GM18498 (cell line): ENCODE data around the gene SELPLG.
"Not testable (repeated sequence)": the region's sequence is repeated elsewhere in the genome, so short reads cannot be mapped to it uniquely, and the experiment has no call there.

ENCODE experiments used
- ATAC-seq: cut with Tn5 transposase; IDR thresholded peaks from one replicate; pipeline ENCODE4 v1.9.1; 2021; ENCODE audit warnings: mild to moderate bottlenecking, moderate library complexity; ENCODE audit not compliant: unreplicated experiment

SELPLG gene

GRCh38 chr12:108633534-108634248, at the start of gene SELPLG:
Gene SELPLG (minus strand): TSS chr12:108633894. CDS start chr12:108624307, 9,587 bp downstream.
- ATAC-seq: peak; percentile 60

DNA sequence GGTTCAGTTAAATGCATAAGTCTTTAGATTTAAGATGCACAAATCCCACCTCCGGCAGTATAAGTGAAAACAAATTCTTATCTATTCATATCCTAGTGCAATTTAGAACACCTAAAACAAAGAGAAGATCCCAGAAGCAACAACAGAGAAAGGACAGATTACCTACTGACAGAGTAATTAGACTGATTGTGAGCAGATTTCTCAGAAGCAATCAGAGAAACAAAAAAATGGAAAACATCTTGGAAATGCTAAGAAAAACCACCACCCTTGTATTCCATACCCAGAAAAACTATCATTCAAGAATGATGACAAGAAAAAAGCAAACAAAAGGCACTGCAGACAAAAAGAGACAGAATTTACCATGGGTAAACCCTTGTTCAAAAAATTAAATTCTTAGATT, 47.6 kb upstream of the SELPLG start:
- no peak for ATAC-seq

- no peak for ATAC-seq
Measured at GRCh38 chr12:108679106-108679681, 45.5 kb upstream of the SELPLG start.

GRCh38 chr12:108678104-108678730, 44.5 kb upstream of the SELPLG start:
- ATAC-seq: no peak

DNA sequence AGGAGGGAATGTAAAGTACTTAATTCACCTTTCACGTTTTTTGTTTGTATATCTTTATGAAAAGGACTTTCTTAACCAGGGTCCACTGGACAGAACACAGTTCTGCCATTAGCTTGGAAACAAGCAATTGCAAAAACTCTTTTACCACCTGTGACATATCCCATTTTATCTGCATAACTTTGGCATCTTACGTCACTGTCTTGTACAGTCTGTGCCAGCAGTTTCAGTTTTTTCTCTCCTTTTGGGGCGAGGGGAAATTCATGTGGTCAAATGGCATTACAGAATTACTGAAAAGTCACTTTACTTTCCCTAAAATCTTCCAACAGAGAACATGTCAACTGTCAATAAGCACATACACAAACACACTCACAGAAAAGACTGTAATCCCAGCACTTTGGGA, 43.7 kb upstream of the SELPLG start:
- no peak for ATAC-seq

DNA sequence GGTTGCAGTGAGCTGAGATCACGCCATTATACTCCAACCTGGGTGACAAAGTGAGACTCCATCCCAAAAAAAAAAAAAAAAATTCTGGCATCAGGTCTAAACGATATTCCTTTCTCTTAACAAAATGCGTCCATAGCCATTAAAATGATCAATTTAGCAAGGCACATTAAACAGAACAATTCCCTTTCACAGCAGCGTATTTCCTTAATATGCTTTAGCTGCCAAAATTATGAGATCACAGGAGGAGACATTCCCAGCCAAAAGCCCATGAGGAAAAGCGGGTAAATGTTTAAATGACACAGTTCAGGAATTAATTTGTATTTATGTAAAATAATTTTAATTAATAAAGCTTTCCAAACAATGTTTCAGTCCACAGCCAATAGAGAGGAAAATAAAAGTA, 43.0 kb upstream of the SELPLG start:
- no peak for ATAC-seq

DNA sequence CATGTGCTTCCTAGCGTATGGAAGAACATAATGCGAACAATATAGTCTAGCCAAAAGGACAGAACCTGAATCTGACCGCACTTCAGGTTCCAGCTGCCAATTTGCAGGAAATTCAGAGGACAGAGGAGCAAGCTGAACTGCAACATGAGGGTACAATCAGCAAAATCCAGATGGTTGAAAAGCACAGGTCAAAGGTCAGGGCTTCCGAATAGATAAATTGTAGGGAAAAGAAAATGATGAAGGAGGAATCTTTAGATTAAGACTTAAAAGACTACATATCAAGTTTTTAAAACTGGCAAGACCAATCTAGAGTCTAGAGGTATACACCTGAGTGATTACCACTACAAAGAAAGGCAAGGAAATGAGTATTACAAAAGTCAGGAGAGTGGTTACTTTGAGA, 42.1 kb upstream of the SELPLG start:
- no peak for ATAC-seq

GRCh38 chr12:108672054-108672453, 38.4 kb upstream of the SELPLG start:
- no peak for ATAC-seq

DNA sequence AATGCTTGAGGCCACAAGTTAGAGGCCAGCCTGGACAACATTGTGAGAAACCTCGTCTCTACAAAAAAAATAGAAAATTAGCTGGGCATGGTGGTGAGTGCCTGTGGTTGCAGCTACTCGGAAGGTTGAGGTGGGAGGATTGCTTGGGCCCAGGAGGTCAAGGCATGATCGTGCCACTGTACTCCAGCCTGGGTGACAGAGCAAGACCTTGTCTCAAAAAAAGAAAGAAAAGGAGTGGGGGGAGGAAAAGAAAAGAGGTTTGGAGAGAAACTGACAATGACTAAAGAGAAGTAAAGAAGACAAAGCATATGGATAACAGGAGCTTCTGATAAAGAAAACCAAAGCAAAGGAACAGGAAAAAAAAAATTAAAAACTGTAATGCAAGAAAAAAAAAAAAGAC, 37.4 kb upstream of the SELPLG start:
- no peak for ATAC-seq

- no peak for ATAC-seq
Measured at GRCh38 chr12:108670066-108670631, 36.5 kb upstream of the SELPLG start.

- ATAC-seq: no peak
Measured at GRCh38 chr12:108668542-108668941, 34.8 kb upstream of the SELPLG start.

- ATAC-seq: no peak
Measured at GRCh38 chr12:108668063-108668462, 34.4 kb upstream of the SELPLG start.

GRCh38 chr12:108667349-108667748, 33.7 kb upstream of the SELPLG start:
- ATAC-seq: no peak

DNA sequence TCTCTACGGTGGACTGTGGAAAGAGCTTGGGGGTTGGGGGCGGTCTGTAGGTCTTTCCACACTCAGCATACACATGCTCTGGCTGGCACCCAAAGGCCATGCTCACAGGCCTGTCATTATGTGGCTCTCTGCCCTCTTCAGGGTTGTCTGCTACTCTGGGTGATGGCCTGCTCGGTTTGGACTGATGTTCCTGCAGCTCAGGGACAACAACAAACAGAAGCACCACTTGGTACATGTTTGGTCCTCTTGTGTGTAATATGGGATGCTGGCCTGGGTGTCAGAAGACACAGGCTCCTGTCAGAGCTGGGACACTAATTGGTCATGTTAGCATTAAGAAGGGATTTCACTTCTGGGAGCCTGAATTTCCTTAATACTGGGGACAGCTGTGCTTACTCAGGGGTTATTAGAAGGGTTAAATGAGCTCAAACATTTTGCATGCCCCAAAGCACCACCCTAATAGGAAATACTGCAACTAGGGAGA, 32.7 kb upstream of the SELPLG start:
- no peak for ATAC-seq

GRCh38 chr12:108665608-108666202, 32.0 kb upstream of the SELPLG start:
- ATAC-seq: no peak

GRCh38 chr12:108664338-108665258, 30.9 kb upstream of the SELPLG start:
- peak; percentile 73 for ATAC-seq

DNA sequence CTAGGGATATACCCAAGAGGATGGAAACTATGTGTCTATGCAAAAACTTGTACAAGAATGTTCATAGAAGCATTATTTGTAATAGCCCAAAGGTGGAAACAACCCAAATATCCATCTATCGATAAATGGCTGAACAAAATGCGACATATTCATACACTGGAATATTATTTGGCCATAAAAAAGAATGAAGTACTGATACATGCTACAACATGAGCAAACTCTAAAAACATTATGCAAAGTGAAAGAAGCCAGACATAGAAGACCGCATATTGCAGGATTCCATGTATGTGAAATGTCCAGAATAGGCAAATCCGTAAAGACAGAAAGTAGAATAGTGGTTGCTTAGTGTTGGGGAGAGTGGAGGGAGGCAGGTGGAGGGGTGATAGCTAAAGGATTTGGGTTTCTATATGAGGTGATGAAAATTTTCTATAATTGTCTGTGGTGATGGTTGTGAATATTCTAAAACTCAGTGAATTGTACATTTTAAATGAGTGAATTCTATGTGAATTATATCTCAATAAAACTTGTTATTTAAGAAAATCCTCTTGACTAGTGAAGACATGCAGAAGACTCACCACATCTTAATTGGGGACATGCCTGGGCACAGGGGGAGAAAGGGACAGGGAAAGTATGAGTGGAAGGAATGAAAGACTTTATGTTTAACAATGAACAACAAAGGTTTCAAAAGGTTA, 29.8 kb upstream of the SELPLG start:
- no peak for ATAC-seq

DNA sequence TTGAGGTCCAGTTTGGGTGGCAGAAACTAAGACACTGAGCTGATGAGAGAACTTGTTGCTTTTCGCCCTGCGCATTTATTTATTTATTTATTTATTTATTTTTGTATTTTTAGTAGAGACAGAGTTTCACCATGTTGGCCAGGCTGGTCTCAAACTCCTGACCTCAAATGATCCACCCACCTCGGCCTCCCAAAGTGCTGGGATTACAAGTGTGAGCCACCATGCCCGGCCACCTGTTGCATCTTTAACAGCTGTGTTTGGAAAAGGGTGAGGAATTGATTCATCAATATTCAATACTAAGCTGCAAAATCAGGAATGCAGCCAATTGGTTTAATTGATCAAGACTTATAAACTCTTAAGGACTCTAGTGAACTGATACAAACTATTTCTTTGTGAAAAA, 24.4 kb upstream of the SELPLG start:
- not testable (repeated sequence) for ATAC-seq

DNA sequence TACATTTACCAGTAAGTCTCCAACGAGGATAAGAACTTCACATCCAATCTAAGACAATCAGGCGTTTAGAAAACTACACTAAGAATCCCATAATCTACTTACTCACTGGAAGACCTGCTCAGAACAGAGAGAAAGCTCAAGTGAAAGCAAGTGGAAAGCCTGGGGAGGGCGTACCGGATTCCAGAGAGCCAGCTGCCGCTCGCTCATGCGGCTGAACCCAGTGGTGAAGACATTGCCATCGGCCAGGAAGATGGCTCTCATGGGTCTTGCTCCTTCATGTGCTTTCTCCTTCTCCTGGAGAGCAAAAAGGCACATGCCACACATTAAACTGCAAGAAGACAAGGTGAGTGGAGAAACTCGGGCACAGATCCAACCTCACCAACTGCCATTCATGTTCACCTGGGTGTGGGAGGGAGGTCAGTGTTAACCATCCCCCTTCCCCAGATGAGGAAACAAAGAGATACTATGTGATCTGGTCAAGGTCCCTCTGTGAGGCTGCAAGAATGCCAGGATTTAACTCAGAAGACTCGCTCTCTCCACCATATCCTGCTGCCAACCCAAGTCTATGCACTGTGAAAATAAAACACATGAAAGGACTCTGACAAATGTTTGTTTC, 23.5 kb upstream of the SELPLG start:
- no peak for ATAC-seq
